ENCODE data around the gene WWTR1.

GRCh38 chr3:149554826-149555225 is 103.0 kb downstream of the WWTR1 start:
- TF ChIP-seq CTCF (IDR thresholded peaks at IDR 0.05; ENCODE audit: low read length) (no peak), EZH2 (IDR thresholded peaks at IDR 0.05; ENCODE audit: borderline replicate concordance, low read length) (no peak)

Measured in OCI-LY1 (cell line).